Esophagus mucosa (tissue), 1 donor: Measurements from ENCODE around the gene IL4. TPM values are rescaled to one million over a fixed set of nuclear protein-coding genes. Genes with fewer than 3 reads are reported as not detected.

ENCODE experiments used
- ATAC-seq: fragments of 200-7000 bp; cut with Tn5 transposase; one replicate; pipeline ENCODE4 v1.9.1; 2020
- total RNA-seq: library from RNA; stranded (reverse); gene quantifications from one replicate; pipeline ENCODE4 v1.2.4, GENCODE V29; 2023
- donor health status: DM: yes; HTN: yes; CAD: no.

The IL4 gene
- total RNA-seq, 1 donor from 2014 or later: not detected

DNA sequence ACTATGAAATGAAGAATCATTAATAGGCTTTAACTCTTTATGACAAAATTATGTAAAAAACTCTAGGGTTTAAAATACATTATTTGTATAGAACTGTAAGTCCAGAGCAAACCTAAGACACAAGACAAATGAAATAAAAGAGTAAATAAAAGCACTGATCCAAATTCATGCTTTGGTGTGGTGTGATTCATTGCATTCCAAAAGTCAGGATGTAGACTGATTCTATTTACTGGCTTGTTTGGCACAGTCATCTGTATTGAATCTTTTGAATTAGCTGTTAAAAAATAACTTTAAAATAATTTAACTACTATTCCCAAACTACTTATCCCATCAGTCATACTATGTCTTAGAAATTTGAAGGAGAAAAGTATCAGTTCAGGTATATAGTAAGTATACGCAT is 31.1 kb downstream of the IL4 start:
- no peak for ATAC-seq

- ATAC-seq: no peak
Measured at GRCh38 chr5:132708645-132709044, 34.9 kb downstream of the IL4 start.

- no peak for ATAC-seq
Measured at GRCh38 chr5:132714456-132715307, 40.9 kb downstream of the IL4 start.

DNA sequence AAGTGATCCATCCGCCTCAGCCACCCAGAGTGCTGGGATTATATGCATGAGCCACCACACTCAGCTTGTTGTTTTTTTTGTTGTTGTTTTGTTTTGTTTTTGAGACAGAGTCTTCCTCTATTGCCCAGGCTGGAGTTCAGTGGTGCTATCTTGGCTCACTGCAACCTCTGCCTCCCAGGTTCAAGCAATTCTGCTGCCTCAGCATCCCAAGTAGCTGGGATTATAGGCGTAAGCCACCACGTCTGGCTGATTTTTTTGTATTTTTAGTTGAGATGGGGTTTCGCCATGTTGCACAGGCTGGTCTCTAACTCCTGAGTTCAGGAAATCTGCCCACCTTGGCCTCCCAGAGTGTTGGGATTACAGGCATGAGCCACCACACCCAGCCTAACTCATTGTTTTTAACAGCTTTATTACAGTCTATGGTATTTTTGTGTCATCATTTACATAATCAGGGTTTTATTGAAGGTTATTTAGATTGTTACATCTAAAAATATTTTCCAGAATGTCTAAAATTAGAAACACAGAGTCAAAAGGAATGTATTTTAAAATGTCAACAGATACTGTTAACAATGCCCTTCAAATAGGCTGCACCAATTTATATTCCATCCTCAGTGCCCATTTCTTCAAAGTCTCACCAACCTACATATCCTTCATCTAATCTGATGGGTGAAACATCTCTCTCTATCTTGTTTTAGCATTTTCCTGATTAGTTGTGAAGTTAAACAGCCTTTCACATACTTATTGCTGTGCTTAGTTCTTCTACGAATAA is 44.9 kb downstream of the IL4 start:
- ATAC-seq: no peak

GRCh38 chr5:132725745-132726144 is 52.0 kb downstream of the IL4 start:
- ATAC-seq: no peak

DNA sequence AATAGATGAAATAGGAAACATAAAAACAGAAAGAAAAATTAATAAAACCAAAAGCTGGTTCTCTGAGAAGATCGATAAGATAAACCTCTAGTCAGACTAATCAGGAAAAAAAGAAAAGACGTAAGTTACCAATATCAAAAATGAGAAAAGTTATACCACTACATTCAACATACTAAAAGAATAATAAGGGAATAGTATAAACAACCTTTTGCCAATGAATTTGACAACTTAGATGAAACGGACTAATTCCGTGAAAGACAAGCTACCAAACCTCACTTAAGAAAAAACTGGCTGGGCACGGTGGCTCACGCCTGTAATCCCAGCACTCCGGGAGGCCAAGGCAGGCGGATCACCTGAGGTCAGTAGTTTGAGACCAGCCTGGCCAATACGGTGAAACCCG is 56.1 kb downstream of the IL4 start:
- ATAC-seq: no peak

Other genes with a start within 250 kb of the IL4 start
- gene IRF1, start 183.2 kb upstream of the IL4 start, total RNA-seq: 9.1 TPM
- not detected for gene IL5, start 130.5 kb upstream of the IL4 start, total RNA-seq
- 23.1 TPM for gene RAD50, start 117.0 kb upstream of the IL4 start, total RNA-seq
- gene IL13, start 15.8 kb upstream of the IL4 start, total RNA-seq: not detected
- gene KIF3A, start 63.6 kb downstream of the IL4 start, total RNA-seq: 5.5 TPM
- gene CCNI2, start 73.4 kb downstream of the IL4 start, total RNA-seq: not detected
- 46.0 TPM for gene SEPTIN8, start 103.2 kb downstream of the IL4 start, total RNA-seq
- 0.04 TPM for gene SOWAHA, start 139.3 kb downstream of the IL4 start, total RNA-seq
- 6.9 TPM for gene SHROOM1, start 156.7 kb downstream of the IL4 start, total RNA-seq
- gene GDF9, start 192.5 kb downstream of the IL4 start, total RNA-seq: 0.36 TPM
- 509 TPM for gene UQCRQ, start 192.7 kb downstream of the IL4 start, total RNA-seq
- gene LEAP2, start 199.7 kb downstream of the IL4 start, total RNA-seq: 0.68 TPM